PC-9 (cell line): Measurements from ENCODE around the gene TNP1. TPM values are rescaled to one million over a fixed set of nuclear protein-coding genes. Genes with fewer than 3 reads are reported as not detected.

ENCODE experiments used
- BruUV-seq: library from RNA; stranded (reverse); fragments of 400-500 nt; replicated peaks from 2 replicates; lab custom pipeline; 2021; lab: Mats Ljungman, UMichigan
- CTCF ChIA-PET: fragments of 300-600 bp; sonication (Branson Sonifier 250); formaldehyde crosslinking; loops from one replicate; lab custom pipeline; 2022; ENCODE audit warnings: antibody characterized with exemption; lab: Charles Lee
- POLR2A ChIA-PET: fragments of 300-600 bp; sonication (Branson Sonifier 250); formaldehyde crosslinking; loops from one replicate; lab custom pipeline; 2022; ENCODE audit warnings: antibody characterized with exemption; ENCODE audit not compliant: unreplicated experiment; lab: Charles Lee
- DNase-seq, 2 experiments: peaks; one replicate each; pipeline versions ENCODE4 v3.0.0 to v3.0.0-alpha.2; 2015 to 2022; ENCODE audit warnings: mixed read lengths in 1 of 2
- H2AFZ ChIP-seq: fragments of 200-600 bp; sonication (generic); 2 replicates; pipeline ENCODE4 v1.8.1; 2017; ENCODE audit warnings: antibody characterized with exemption
- H3F3A ChIP-seq: fragments of 200-600 bp; sonication (generic); 2 replicates; pipeline ENCODE4 v1.8.1; 2017; ENCODE audit warnings: antibody characterized with exemption, mild to moderate bottlenecking, low read depth; ENCODE audit not compliant: insufficient read depth
- H3K27ac ChIP-seq: fragments of 200-600 bp; sonication (generic); 2 replicates; pipeline ENCODE4 v1.6.1; 2016; ENCODE audit warnings: mixed run types
- H3K27me3 ChIP-seq: fragments of 200-600 bp; sonication (generic); 2 replicates; pipeline ENCODE4 v1.6.1; 2016; ENCODE audit warnings: low read depth, mixed run types; ENCODE audit not compliant: insufficient read depth
- H3K36me3 ChIP-seq: fragments of 200-600 bp; sonication (generic); 2 replicates; pipeline ENCODE4 v1.6.1; 2016; ENCODE audit warnings: low read depth, mixed run types
- H3K4me1 ChIP-seq: fragments of 200-600 bp; sonication (generic); replicated peaks from 2 replicates; pipeline ENCODE4 v1.6.1; 2016; ENCODE audit warnings: mixed run types; ENCODE audit not compliant: insufficient read depth
- H3K4me2 ChIP-seq: fragments of 200-600 bp; sonication (generic); 2 replicates; pipeline ENCODE4 v1.6.1; 2017; ENCODE audit warnings: mixed run types
- H3K4me3 ChIP-seq: fragments of 200-600 bp; sonication (generic); 2 replicates; pipeline ENCODE4 v1.6.1; 2016; ENCODE audit warnings: mixed run types
- H3K79me2 ChIP-seq: fragments of 200-600 bp; sonication (generic); 2 replicates; pipeline ENCODE4 v1.6.1; 2017; ENCODE audit warnings: low read depth, mixed run types
- H3K9me2 ChIP-seq: fragments of 200-600 bp; sonication (generic); 2 replicates; pipeline ENCODE4 v1.8.1; 2017; ENCODE audit warnings: mild to moderate bottlenecking; ENCODE audit not compliant: insufficient read depth
- H3K9me3 ChIP-seq: fragments of 200-600 bp; sonication (generic); 2 replicates; pipeline ENCODE4 v1.8.1; 2016; ENCODE audit warnings: low read depth; ENCODE audit not compliant: insufficient read depth
- H4K20me1 ChIP-seq: fragments of 200-600 bp; sonication (generic); 2 replicates; pipeline ENCODE4 v1.8.1; 2017; ENCODE audit not compliant: insufficient read depth
- CTCF ChIP-seq: fragments of 200-600 bp; sonication (generic); conservative IDR thresholded peaks from 2 replicates; pipeline ENCODE4 v1.6.1; 2017; ENCODE audit warnings: mixed run types, antibody characterized with exemption, mild to moderate bottlenecking, moderate library complexity
- EZH2 ChIP-seq: fragments of 200-600 bp; sonication (generic); IDR thresholded peaks from 2 replicates; pipeline ENCODE4 v1.8.0; 2017; ENCODE audit warnings: antibody characterized with exemption, low read depth
- intact Hi-C: fragments of 100-400 bp; cut with micrococcal nuclease; formaldehyde crosslinking; loops from one replicate; pipeline ENCODE4 v1.10.0; 2022; ENCODE audit not compliant: unreplicated experiment
- total RNA-seq: library from RNA; stranded (reverse); gene quantifications from 2 replicates; pipeline ENCODE4 v1.2.3, GENCODE V29; 2021

The TNP1 gene
- total RNA-seq, 1 experiment from 2014 or later, result not detected

GRCh38 chr2:216875862-216876261 lies 16.0 kb upstream of the TNP1 start:
- no peaks in the 10 kb centered on the region for H3K27me3 ChIP-seq
- no peaks in the 10 kb centered on the region for H3F3A ChIP-seq
- H3K4me3 ChIP-seq, result no peak overlapping the region
- intact Hi-C loops, result no loop called here
- no peaks in the 10 kb centered on the region for H3K79me2 ChIP-seq
- no peaks in the 10 kb centered on the region for H3K9me2 ChIP-seq
- H2AFZ ChIP-seq, result no peak overlapping the region
- DNase-seq, result no peak
- BruUV-seq, result no TSS peak
- CTCF ChIA-PET, result no interaction called here
- TF ChIP-seq EZH2, result no peak
- TF ChIP-seq CTCF, result no peak
- no peak overlapping the region for H3K27ac ChIP-seq
- H3K4me1 ChIP-seq, result no peaks in the 10 kb centered on the region
- H3K9me3 ChIP-seq, result no peaks in the 10 kb centered on the region
- H4K20me1 ChIP-seq, result no peaks in the 10 kb centered on the region
- H3K4me2 ChIP-seq, result no peak overlapping the region
- no peaks in the 10 kb centered on the region for H3K36me3 ChIP-seq
- POLR2A ChIA-PET, result no interaction called here

- H3K79me2 ChIP-seq, result no peaks in the 10 kb centered on the region
- TF ChIP-seq EZH2 (no peak), CTCF (no peak)
- ChIA-PET CTCF (no interaction called here), POLR2A (no interaction called here)
- no peak overlapping the region for H2AFZ ChIP-seq
- H3K27me3 ChIP-seq, result no peaks in the 10 kb centered on the region
- H3K4me3 ChIP-seq, result no peak overlapping the region
- H3K36me3 ChIP-seq, result no peaks in the 10 kb centered on the region
- no peaks in the 10 kb centered on the region for H3K9me2 ChIP-seq
- BruUV-seq, result no TSS peak
- no peaks in the 10 kb centered on the region for H4K20me1 ChIP-seq
- no peaks in the 10 kb centered on the region for H3K4me1 ChIP-seq
- intact Hi-C loops, result no loop called here
- H3K9me3 ChIP-seq, result no peaks in the 10 kb centered on the region
- no peak overlapping the region for H3K4me2 ChIP-seq
- H3F3A ChIP-seq, result no peaks in the 10 kb centered on the region
- H3K27ac ChIP-seq, result no peak overlapping the region
- no peak for DNase-seq
Observed at GRCh38 chr2:216873573-216873972, 13.7 kb upstream of the TNP1 start.

GRCh38 chr2:216872624-216873023 lies 12.8 kb upstream of the TNP1 start:
- H3K27me3 ChIP-seq, result no peaks in the 10 kb centered on the region
- H3K9me2 ChIP-seq, result no peaks in the 10 kb centered on the region
- H4K20me1 ChIP-seq, result no peaks in the 10 kb centered on the region
- H3K27ac ChIP-seq, result no peak overlapping the region
- no peak for DNase-seq
- no peak overlapping the region for H3K4me2 ChIP-seq
- no peaks in the 10 kb centered on the region for H3K9me3 ChIP-seq
- H3K79me2 ChIP-seq, result no peaks in the 10 kb centered on the region
- BruUV-seq, result no TSS peak
- no peaks in the 10 kb centered on the region for H3K36me3 ChIP-seq
- H3K4me1 ChIP-seq, result no peaks in the 10 kb centered on the region
- no peak overlapping the region for H3K4me3 ChIP-seq
- no peaks in the 10 kb centered on the region for H3F3A ChIP-seq
- POLR2A ChIA-PET, result no interaction called here
- CTCF ChIA-PET, result no interaction called here
- intact Hi-C loops, result no loop called here
- no peak for TF ChIP-seq CTCF
- TF ChIP-seq EZH2, result no peak
- no peak overlapping the region for H2AFZ ChIP-seq
